Measurements from ENCODE around the gene LBH. TPM values are rescaled to one million over a fixed set of nuclear protein-coding genes. Genes with fewer than 3 reads are reported as not detected.
A peak's percentile ranks its signal among the peaks of the same experiment; 100 is the strongest.

The LBH gene
- polyA plus RNA-seq (2012; rRNA removed): 22.8 and 26.4 TPM in 2 replicates
- polyA plus RNA-seq (2012; cell fraction: cytosol; rRNA removed): 17.2 and 21.7 TPM in 2 replicates
- 16.5 and 17.5 TPM in 2 replicates for polyA plus RNA-seq (2012; cell fraction: nucleus; rRNA removed)

- H4K20me1 ChIP-seq (ENCODE audit: insufficient read depth): peaks cover 19% of the 10 kb centered on the region
- no peak for TF ChIP-seq MEF2A (IDR thresholded peaks at IDR 0.05; ENCODE audit: borderline replicate concordance, low read depth)
- TF ChIP-seq MAX (IDR thresholded peaks at IDR 0.05; ENCODE audit: low read depth): peak; percentile 13; the same call in 1 of the 2 replicates
- no peak for TF ChIP-seq CTCF (IDR thresholded peaks at IDR 0.05)
- no peak for TF ChIP-seq YY1 (IDR thresholded peaks at IDR 0.05; ENCODE audit: low read depth)
- no peak for TF ChIP-seq ELF1 (IDR thresholded peaks at IDR 0.05)
- TF ChIP-seq RXRA (IDR thresholded peaks at IDR 0.05; ENCODE audit: borderline replicate concordance, low read depth): no peak
- TF ChIP-seq PBX3 (IDR thresholded peaks at IDR 0.05): no peak
- no peak for TF ChIP-seq FOXM1 (IDR thresholded peaks at IDR 0.05; ENCODE audit: low read depth)
- TF ChIP-seq USF2 (IDR thresholded peaks at IDR 0.05; ENCODE audit: borderline replicate concordance, low read depth, low read length): no peak
- no peak for TF ChIP-seq FOXJ3 (CRISPR knock-in tag; IDR thresholded peaks at IDR 0.05)
- no peak for TF ChIP-seq SMC3 (IDR thresholded peaks at IDR 0.05; ENCODE audit: low read depth, low read length)
- TF ChIP-seq CHD2 (IDR thresholded peaks at IDR 0.05; ENCODE audit: low read length, partially characterized antibody): peak; percentile 37
- no peak for TF ChIP-seq TEAD4 (IDR thresholded peaks at IDR 0.05; ENCODE audit: borderline replicate concordance, insufficient read depth)
- TF ChIP-seq TAF1 (IDR thresholded peaks at IDR 0.05; ENCODE audit: borderline replicate concordance, low read depth, low read length): peak; percentile 90
- peak in 1 of 2 experiments; percentile 11; a peak in 1 of 4 replicates for TF ChIP-seq EP300 (IDR thresholded peaks at IDR 0.05; ENCODE audit: borderline replicate concordance in 1 of 2, low read depth in 1 of 2, low read length in 1 of 2)
- TF ChIP-seq NRF1 (IDR thresholded peaks at IDR 0.05; ENCODE audit: low read depth, low read length): no peak
- TF ChIP-seq ZBTB33 (IDR thresholded peaks at IDR 0.05; ENCODE audit: borderline replicate concordance, low read depth): no peak
- TF ChIP-seq NFIC (IDR thresholded peaks at IDR 0.05; ENCODE audit: borderline replicate concordance): no peak
- TF ChIP-seq POLR2AphosphoS5 (IDR thresholded peaks at IDR 0.05; ENCODE audit: low read depth, low read length): peak; percentile 99
- TF ChIP-seq JUND (IDR thresholded peaks at IDR 0.05): no peak
- no peak; the same call in 1 of the 2 replicates for TF ChIP-seq MXI1 (IDR thresholded peaks at IDR 0.05; ENCODE audit: low read depth, low read length)
- TF ChIP-seq RCOR1 (IDR thresholded peaks at IDR 0.05; ENCODE audit: low read length): no peak
- no peak for TF ChIP-seq GATA2 (CRISPR knock-in tag; IDR thresholded peaks at IDR 0.05)
- TF ChIP-seq TCF12 (IDR thresholded peaks at IDR 0.05): no peak
- no peak for TF ChIP-seq EZH2phosphoT487 (IDR thresholded peaks at IDR 0.05; ENCODE audit: borderline replicate concordance, low read depth)
- no peak for TF ChIP-seq RFX5 (IDR thresholded peaks at IDR 0.05; ENCODE audit: low read length)
- no peak for TF ChIP-seq RAD21 (IDR thresholded peaks at IDR 0.05; ENCODE audit: low read length)
- H3K4me1 ChIP-seq (ENCODE audit: control insufficient read depth in 1 of 2, insufficient read depth in 2 of 2, low read depth in 1 of 2, low read length in 1 of 2): peaks cover under 1 to 22% of the 10 kb centered on the region in 2 experiments; a peak in 2 of 4 replicates
- H3K9me2 ChIP-seq: no peaks in the 10 kb centered on the region
- peaks cover 5% of the 10 kb centered on the region for H3F3A ChIP-seq (replicated peaks; ENCODE audit: insufficient read depth)
- H3K36me3 ChIP-seq (replicated peaks in 1 of 2; ENCODE audit: control insufficient read depth in 1 of 2, insufficient read depth in 2 of 2, low read length in 1 of 2): peaks cover 4 to 7% of the 10 kb centered on the region in 2 experiments
- H3K79me2 ChIP-seq (ENCODE audit: insufficient read depth): peaks cover 49% of the 10 kb centered on the region
- peak within 1 kb of the TSS; percentile 96 for H3K4me2 ChIP-seq
- peak within 1 kb of the TSS; percentile 43 to 62; a peak in 3 of 4 replicates for H3K27ac ChIP-seq (ENCODE audit: low read depth in 2 of 2, low read length in 1 of 2)
- peak within 1 kb of the TSS; percentile 73 to 92 for H3K4me3 ChIP-seq (ENCODE audit: low read depth in 2 of 2, low read length in 1 of 2)
- H2AFZ ChIP-seq (ENCODE audit: low read depth): peak within 1 kb of the TSS; percentile 90
- WGBS (ENCODE audit: low lambda C conversion rate): 0% methylated on average over 37 of the region's 92 CpGs
- H3K9me3 ChIP-seq: no peaks in the 10 kb centered on the region
- POLR2A ChIA-PET: interaction anchor here (0.6 to 2.1 kb wide), 8 partner anchors 25 to 216 kb away, joined by 3 to 10 read pairs (median 4); partner anchors contain the start of genes LCLAT1 and YPEL5
- no peaks in the 10 kb centered on the region for H3K27me3 ChIP-seq (ENCODE audit: insufficient read depth)
- peak within 1 kb of the TSS; percentile 86 for H3K9ac ChIP-seq
- CTCF ChIA-PET: interaction anchor here (0.9 to 18.6 kb wide), 12 partner anchors 13 to 907 kb away, joined by 3 to 262 read pairs (median 6); partner anchors contain the start of gene GALNT14
- peak; percentile 98 for DNase-seq
Measured at GRCh38 chr2:30231212-30231995, at the start of gene LBH. Gene LBH, plus strand, starts transcription at chr2:30231534. Its CDS starts 205 bp downstream, at chr2:30231739.

Data from SK-N-SH (cell line).